Germinal center (tissue), 1 donor: ENCODE measurements around the gene OPRD1.

Experiments
- DNase-seq: peaks from one replicate; pipeline ENCODE4 v3.0.0; 2012; ENCODE audit warnings: mixed read lengths, low spot score

Gene OPRD1

GRCh38 chr1:28910379-28911115 lies 98.6 kb downstream of the OPRD1 start:
- DNase-seq = no peak

DNA sequence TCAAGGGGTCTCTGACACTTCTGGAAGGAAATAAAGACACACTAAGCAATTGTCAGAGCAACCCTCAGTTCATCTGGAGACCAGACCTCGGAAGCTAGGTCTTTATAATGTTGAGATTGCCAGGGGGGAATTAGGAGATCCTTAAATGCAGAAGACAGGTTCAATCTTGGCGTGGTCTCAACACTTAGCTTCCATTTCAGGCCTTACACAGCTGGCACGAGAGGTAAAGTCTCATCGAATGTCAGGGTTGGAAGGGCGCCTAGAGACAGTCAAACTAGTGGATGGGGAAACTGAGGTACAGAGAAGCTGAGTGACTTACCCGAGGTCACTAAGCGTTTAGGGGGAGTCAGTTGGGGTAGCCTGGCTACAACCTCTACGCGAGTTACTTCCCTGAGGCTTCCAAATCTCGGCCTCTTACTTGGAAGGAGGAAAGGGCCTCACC lies 101.8 kb downstream of the OPRD1 start:
- no peak for DNase-seq

- DNase-seq = peak; percentile 99
Observed at GRCh38 chr1:28914228-28915030, 102.5 kb downstream of the OPRD1 start, which contains the start of gene EPB41. Gene EPB41 (plus strand): TSS chr1:28914569. CDS start chr1:28987438, 72,869 bp downstream.

DNA sequence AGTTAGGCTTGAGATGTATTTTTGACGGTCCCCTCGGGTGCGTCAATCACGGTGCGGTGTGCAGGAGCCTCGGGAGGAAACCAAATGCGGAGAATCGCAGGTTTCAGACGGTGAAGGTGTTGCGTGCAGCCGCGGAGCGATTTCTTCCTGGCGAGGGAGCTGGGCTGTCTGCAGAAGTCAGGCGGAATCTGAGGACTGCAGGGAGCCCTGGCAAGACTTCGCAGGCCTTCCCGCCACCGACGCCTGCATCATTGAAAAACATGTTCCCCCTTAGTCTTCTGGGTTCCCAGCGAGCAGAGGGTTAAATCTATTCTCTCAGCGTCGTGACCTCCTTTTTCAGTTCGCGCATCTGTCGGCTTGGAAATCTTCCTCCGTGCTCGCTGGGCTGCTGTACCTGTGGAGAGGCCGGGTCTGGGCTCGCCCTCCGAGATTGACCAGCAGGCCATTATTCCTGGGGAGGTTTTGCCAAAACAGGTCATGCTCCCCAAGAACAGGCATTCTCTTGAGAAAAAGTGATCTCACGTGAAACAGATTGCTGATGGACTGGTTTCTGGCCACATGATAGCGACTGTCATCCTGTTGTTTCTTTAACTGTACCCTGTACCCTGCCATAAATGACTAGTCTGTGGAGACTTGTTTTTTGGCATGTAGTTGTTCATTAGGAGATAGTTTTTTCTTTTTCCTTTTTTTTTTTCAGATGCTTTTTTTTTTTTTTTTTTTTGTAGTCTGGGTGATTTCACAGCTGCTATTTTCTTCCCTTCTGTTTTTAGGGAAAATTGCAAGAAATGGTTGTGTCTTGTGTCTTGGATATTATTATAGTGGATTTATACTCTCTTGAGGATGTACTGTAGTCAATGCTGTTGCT lies 103.3 kb downstream of the OPRD1 start:
- DNase-seq = peak; percentile 5

DNA sequence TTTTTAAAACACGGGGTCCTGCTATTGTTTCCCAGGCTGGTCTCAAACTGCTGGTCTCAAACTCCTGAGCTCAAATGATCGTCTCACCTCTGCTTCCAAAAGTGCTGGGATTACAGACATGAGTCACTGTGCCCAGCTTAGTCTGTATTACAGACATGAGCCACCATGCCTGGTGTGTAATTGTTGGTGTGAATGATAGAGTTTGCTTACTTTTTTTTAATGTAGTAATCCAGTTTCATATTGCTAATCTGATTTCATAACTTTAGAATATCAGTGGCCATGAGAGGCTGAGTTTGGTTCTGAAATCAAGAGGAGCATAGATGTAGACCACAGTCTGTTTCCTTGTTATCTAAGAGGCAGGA lies 105.8 kb downstream of the OPRD1 start:
- no peak for DNase-seq
